ENCODE results near the gene PKP4.

DNA sequence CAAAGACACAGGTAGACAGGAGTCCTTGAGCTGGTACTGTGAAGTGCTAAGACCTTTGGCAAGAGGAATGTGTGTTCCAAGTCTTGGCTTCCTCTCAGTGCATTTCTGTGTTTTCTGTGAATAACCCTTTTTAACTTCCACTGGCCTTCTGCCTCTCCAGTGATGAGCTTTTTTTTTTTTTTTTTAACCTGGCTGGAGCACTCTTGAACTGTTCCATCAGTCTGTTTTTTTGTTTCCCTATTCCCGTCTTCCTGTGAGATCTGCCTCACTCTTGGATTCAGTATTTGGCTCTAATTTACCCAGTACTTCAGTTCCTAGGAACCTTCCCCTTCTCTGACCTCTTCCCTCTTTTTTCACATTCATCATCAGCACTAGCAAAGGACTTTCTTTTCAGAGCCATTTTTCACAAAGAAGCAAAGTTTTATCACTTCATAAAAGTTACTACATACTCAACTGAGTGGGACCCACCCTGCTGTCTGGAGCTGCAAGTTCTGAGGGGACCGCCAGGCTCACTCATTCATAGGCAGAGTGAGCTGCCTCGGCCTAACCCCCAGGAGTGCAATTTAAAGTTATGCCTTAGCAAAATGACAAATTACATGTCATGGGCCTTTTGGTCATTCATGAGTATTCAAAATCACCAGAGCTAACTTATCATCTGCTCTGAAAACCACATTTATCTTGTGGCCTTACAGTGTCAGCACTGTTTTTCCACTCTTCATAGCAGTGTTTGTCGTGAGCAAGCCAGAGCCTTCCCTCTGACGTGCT lies 211.4 kb downstream of the PKP4 start:
- TF ChIP-seq EZH2 (IDR thresholded peaks at IDR 0.05; ENCODE audit: insufficient read depth, poor library complexity, severe bottlenecking) (no peak), EZH2phosphoT487 (IDR thresholded peaks at IDR 0.05; ENCODE audit: insufficient read depth, low read depth) (no peak)

Data from GM23248 (cell line).